Neural progenitor cell (in vitro differentiated cells): Measurements from ENCODE around the gene PRKAB1.

Experiments
- EZH2 ChIP-seq: fragments of 200-600 bp; sonication (generic); IDR thresholded peaks from 2 replicates; pipeline ENCODE4 v1.6.1; 2017; ENCODE audit warnings: antibody characterized with exemption, mild to moderate bottlenecking, moderate library complexity
- TF ChIP-seq, protein P1 (sequence below): fragments of 200-600 bp; sonication (generic); IDR thresholded peaks from 2 replicates; pipeline ENCODE4 v1.5.1; 2017; ENCODE audit warnings: antibody characterized with exemption, mild to moderate bottlenecking

DNA sequence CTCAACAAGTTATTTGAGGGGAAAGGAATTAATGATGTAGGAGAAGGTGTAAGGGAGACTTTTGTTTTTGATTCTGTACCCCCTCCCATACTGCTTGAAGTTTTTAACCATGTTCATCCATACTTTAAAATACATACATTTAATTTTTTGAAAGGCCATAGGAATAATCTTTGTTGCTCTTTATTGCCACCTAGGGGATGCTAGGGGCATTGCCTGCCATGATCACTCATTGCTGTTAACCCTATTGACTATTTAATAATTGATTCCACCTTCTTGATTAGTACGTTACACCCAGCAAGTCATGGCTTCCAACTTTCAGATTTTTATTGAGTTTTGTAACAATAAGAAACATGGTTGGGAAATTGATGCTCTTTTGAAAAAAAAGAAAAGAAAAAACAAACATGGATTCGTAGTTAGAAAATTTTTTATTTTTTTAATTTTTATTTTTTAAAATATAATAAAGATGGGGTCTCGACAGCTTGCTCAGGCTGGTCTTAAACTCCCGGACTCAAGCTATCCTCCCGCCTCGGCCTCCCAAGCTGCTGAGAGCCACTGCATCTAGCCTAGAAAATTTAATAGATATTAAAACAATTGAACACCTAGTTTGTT, 8.5 kb upstream of the PRKAB1 start:
- TF ChIP-seq, protein P1, sequence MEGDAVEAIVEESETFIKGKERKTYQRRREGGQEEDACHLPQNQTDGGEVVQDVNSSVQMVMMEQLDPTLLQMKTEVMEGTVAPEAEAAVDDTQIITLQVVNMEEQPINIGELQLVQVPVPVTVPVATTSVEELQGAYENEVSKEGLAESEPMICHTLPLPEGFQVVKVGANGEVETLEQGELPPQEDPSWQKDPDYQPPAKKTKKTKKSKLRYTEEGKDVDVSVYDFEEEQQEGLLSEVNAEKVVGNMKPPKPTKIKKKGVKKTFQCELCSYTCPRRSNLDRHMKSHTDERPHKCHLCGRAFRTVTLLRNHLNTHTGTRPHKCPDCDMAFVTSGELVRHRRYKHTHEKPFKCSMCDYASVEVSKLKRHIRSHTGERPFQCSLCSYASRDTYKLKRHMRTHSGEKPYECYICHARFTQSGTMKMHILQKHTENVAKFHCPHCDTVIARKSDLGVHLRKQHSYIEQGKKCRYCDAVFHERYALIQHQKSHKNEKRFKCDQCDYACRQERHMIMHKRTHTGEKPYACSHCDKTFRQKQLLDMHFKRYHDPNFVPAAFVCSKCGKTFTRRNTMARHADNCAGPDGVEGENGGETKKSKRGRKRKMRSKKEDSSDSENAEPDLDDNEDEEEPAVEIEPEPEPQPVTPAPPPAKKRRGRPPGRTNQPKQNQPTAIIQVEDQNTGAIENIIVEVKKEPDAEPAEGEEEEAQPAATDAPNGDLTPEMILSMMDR: peak; percentile 90
- TF ChIP-seq EZH2: no peak
